ENCODE data around the gene CDH13.

Gene CDH13

DNA sequence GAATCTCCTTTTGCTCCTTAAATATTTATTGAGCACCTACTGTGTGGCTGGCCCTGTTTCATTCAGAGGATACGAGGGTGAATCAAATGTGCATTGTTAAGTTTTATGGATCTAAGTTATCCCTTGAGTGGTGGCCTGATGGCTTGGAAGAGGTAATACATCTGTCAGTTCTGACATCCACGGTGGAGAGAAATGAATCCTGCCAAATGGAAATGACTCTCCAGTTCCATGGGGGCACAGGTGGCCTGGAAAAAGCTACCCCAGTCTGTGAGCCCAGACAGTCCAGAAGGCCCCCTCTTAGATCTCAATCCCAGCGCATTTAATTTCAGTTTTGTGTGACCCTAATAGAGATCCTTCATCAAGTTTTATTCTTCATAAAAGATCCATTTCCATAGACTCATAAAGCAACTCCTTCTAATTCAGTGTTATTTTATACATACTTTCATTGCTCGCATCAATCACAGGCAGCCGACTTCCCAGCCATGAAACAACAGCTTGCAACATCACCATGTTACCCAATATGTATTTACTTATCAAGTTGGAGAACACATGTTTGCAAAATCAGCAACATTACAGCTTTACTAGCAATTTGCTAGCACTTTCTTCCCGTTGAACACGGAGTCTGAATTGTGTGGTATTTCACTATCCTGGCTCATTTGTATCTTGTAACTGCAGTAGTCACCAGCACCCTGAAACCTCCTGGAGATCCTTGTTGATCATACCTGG lies 846.2 kb downstream of the CDH13 start:
- no peak for DNase-seq

DNA sequence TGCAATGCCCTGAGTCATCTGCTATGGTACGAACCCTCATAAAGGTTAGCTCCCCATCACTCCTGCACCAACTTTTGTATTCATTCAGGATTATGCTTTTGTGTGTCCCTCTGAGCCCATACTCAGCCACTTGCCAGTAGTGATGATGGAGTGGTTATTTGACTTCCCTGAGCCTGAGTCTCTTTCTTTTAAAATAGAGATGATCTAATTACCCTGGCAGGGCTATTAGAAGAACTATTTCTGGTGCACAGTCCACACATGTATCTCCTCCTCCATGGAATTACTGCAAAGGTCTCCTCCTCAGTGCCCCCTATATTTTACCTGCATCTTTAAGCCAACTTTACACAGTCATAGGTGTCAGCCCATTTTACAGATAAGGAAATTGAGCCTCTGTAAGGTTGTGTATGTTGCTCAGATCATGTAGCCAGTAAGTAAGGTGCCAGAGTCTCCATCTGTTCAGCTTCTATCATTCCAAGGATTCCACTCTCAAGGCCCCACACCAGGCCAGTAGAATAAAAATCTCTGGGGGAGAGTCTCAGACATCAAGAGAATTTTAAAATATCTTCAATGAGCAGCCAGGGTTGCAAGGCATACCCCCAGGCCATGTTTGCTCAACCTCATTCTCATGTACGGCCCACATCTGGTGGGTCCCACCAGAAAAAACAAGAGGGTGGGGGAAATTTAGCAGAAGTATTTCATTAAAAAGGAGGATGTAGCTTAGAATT lies 847.3 kb downstream of the CDH13 start:
- no peak for DNase-seq

DNA sequence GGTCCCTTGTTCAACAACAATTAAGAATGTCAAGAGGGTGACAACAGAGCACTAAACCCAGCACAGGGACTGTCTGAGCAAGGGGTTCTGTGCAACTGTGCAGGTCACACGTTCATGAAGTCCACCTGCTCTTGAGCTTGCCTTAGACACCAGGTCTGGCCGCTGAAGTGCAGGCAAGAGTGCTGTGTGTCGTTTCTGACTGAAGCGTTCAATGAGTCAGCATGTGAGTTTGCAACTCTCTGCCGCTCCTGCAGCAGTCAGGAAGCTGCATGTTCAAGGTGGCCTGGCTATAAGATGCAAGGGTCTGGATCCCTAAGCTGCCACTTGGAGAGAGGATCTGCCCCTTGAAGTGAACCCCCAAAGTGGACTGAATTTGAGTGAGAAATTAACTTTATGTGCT lies 848.3 kb downstream of the CDH13 start:
- no peak for DNase-seq

DNA sequence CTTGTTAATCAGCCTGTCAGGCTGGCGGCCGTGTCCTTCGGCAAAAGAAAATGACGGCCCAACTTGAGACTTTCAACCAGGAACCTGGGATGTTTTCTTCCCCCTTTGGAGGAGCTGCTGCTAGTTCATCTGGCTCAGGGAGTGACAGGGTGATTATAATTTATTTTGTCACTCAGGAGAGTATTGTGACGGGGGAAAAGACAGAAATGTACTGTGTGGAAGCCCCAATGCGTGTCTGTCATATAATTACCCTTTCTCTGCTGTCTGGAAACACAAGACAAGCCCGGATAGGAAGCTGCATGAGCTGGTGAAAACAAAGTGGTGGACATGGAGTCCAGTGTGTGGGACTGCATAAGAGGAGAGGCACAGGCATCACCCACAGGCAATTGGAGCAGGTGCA lies 854.8 kb downstream of the CDH13 start:
- DNase-seq, result no peak

DNA sequence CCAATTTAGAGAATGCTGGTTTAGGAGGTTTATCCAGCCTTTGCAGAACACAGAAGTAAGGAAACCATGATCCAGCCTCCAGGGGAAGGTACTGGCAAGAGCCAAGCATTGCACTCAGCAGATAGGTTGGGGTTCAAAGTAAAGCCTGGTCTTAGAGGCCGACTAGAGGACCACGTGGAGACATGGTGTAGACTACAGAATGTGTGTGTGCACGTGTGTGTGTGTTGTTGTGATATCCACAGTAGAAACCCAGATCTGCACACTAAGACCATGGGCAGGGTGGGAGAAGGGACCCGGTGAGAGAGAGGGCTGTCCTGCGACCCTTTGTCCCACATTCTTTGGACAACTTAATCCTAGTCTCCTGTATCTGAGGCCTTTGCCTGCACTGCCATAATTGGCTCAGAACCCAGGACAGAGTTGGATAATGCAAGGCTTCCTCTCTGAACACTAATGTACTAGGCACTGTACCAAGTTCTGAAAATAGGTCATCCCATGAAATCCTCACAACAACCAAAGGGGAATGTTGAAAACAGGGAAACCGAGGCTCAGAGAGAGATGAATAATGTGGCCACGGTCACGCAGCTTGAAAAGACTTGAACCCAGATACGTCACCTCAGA lies 855.9 kb downstream of the CDH13 start:
- no peak for DNase-seq

DNA sequence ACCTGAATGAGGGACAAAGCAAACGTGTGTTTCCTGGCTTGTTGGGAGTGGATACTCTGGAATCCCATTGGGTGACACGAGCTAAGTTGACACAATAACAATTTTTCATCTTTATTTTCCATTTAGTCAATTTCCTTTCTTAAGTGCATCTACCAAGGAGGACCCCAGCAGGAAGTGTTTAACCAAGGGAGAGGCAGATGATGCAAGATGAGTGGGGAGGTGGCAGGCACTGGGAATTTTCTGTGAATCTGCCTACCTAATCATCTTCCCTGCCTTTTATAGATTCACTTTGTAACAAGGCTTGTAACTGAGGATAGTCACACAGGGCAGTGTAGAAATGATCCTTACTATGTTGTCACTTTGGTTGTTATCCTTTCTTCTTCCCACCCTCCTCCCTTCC lies 863.3 kb downstream of the CDH13 start:
- DNase-seq, result no peak

DNA sequence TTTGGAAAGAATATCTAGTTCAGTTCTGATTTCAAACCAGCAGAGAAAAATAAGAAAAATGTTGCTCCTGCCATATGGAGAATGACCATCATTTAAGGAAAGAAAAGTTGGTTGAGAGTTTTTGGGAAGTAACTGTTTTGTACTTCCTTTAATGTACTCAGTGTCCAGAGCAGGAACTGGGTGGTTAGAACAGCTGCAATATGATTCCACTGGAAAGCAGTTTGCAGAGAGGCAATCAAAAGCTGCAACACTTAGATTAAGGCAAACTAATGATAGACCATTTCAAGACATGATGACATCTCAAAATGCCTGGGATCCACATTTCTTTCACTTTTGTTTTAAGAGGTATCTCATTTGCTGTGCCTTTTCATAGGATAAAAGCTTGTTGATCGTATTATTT lies 867.7 kb downstream of the CDH13 start:
- DNase-seq, result no peak

DNA sequence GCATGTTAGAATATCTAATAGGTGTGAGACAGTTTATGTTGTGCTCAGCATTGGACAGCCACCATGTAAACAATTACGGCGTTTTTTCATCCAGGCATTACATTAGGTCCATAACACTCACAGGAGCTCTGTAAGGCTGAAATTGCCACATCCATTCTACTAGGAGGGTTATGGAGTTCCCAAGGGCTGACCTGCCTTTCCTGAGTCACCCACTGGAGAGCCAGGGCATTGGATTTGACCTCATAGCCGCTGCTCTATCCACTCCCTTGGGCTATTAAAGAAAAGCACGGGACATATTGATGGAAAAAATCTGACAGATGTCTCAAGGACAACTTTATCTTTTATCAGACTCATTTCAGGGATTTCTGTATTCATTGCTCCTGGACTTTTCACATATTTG lies 874.7 kb downstream of the CDH13 start:
- DNase-seq, result no peak

DNA sequence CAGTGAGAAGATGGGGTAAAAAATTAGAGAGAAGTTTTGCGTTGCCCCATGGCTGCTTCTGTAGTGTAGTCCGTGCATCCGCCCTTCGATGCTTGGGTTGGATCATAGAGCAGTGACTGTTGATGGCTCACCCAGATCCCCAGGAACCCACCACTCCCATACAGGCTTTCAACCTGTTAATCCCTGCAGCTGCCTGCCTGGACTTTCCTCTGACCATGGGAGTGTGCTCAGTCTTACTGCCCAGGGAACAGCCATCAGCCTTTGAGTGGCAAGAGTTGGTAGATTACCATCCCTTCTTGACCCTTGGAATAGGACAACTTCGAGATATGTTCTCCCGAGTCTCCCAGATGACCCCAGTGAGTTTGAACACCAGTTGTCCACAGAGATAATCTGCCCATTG lies 881.5 kb downstream of the CDH13 start:
- no peak for DNase-seq

DNA sequence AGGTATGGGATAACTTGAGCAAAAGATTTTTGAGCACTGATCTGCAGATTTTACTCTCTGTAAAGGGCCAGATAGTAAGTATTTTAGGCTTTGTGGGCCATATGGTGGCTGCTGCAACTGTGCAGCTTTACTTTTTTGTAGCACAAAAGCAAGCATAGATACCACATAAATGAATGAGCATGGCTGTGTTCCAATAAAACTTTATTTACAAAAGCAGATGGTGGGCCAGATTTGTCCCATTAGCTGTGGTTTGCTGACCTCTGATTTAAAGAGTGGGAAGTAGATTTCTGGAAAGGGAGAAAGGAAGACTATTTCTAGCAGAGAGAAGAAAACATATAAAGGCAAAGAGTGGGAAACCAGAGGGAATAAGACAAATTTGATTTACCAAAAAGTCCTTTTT lies 882.5 kb downstream of the CDH13 start:
- no peak for DNase-seq

DNA sequence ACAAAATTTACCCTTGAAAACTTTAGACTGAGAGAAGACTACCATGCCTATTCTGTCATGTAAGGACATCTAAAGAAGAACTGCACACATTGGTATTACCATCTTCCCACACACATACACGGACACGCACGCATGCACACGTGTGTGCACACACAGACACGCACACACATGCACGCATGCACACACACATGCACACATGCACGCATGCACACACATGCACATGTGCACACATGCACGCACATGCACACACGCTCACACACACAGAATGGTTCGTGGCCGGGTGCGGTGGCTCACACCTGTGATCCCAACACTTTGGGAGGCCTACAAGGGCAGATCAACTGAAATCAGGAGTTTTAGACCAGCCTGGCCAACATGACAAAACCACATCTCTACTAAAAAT lies 884.1 kb downstream of the CDH13 start:
- DNase-seq, result no peak

DNA sequence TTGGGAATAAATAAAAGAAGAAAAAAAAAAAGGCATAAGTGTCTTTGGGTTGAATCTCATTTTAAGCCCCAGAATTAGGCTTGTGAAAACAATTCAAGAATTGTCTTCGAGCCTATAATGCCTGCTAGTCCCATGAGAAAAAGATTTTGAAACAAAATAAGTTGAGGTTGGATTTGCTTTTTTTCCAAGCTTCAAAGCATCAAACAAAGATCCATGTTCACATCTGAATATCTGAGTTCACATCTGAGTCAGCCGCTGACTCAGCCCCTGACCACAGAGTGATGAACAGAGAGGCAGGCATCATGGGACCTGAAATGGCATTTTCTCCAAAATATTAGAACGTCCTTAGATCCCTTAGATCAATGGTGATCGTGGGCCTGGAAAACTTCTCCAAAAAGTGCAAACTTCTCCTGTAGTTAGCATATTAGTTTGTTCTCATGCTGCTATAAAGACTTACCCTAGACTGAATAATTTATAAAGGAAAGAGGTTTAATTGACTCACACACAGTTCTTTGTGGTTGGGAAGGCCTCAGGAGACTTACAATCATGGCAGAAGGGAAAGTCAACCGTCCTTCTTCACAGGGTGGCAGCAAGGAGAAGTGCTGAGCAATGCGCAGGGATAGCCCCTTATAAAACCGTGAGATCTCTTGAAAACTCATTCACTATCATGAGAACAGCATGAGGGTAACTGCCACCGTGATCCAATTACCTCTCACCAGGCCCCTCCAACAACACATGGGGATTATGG lies 886.4 kb downstream of the CDH13 start:
- DNase-seq, result no peak

DNA sequence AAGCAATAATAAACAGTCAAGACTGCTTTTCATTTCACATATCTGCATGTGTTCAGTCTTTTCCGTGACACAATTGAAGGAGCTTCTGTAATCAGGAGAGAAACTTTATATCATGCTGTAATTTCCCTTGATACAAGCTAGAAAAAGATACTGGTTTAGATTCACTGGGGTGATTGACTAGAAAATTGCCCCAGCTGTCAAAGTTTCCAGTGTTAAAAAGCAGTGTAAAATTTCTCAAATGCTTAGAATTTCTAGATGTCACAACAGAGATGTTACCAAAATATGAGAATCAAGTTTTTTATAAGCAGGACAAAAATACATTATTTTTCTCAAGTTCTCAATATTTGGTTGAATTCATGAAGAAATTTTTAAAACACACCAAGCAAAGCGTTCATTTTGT lies 888.6 kb downstream of the CDH13 start:
- DNase-seq, result no peak

DNA sequence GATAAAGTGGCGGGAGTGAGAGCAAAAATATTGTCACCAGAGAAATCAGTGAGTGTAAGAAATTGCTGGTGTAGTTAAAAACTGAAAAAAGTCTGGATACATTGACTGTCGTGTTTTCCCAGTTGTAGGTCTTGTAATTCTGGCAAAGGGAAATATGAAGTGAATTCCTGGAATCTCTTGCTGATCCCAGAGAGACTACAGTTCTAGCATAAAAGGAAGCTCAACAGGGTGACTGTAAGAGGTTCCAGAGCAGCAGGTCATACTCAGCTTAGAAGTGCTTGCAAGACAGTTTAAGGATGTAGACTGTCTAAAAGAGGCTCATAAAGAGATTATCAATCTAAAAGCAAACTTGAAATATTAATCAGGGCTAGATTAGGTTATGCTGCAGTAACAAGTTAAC lies 890.2 kb downstream of the CDH13 start:
- DNase-seq, result no peak

DNA sequence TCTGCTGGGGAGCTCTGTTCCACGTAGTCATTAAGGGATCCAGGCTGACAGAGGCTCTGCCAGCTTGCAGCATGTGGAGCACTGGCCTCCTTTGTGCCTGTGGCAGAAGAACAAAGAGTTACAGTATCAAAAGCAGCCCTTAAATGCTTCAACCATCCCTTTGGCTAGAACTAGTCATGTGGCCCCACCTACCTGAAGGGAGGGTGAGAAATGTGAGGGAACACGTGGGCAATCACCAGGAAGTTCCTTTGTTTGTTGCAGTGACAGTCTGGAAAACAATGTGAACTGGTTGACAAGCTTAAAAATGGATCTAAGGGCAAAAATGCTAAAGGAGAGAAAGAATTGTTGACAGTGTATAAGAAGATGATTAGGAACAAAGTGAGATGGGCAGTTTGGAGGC lies 890.6 kb downstream of the CDH13 start:
- no peak for DNase-seq

DNA sequence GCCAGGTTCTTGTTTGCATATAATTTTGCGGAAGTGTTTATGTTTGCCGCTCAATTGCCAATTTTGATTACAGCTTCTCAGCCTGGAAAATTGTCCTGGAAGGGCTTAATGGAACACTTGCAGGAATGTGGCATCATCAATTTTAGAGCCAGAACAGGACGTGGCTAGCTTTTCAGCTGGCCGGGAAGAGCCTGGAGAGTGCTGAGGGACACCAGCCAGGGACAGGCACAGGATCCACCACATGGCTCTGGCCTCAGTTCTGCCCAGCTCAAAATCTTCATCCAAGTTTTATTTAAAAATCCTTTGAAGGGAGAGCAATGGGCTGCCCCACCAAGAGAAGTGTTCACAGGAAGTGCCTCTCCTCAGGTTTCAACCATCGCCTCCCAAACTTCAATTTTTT lies 893.8 kb downstream of the CDH13 start:
- DNase-seq, result no peak

DNA sequence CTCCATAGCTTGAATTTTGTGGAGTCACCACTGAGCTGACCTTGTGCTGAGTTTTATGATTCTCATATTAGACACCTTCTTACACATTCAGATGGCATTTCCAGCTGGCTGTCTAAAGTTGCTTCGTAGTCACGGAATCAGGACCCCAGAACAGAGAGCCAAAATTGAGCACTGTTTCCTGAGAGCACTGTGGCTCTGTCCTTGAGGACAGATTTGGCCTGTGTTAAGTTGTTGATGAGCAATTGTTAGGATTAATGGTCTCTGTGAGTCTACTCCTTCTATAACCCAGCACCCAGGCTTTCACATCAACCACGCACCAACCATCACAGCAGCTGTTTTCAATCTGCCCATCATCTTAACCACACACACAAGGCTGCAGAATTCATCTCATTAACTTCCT lies 903.5 kb downstream of the CDH13 start:
- no peak for DNase-seq

DNA sequence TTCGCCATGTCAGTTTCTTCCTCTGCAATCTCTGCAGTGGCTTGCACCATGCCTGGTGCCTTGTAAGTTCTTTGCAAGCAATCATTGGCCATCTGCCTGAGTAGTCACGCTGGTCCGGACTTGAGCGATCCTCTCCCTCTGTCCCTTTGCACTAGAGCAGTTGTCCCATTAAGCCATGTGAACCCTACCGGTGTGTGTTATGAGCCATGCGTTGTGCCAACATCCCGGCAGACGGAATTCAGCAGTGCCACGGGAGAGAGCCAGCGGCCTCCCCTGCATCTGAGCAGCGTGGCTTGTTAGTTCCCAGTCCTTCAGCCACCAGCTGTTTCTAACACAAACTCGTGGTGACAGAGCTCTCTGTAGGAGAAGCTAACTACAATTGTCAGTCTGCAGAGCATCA lies 905.9 kb downstream of the CDH13 start:
- DNase-seq, result no peak

DNA sequence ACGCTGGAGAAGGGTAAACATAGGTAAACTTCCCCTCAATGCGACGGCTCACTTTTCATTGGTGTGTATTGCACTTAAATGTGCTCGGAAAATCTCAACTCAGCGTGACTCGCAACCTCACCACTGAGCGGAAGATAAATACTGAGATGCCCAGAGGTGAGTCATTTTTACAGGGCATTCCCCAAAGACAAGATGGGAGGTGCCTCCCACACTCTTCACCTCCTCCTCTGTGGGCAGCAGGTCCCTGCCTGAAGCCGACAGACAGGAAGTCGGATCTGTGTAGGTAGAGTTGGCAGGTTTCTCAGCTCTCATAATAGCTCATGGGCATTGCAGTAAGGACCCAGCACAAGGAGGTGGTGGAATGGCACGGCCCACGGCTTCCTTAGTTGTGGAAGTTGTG lies 906.4 kb downstream of the CDH13 start:
- no peak for DNase-seq

DNA sequence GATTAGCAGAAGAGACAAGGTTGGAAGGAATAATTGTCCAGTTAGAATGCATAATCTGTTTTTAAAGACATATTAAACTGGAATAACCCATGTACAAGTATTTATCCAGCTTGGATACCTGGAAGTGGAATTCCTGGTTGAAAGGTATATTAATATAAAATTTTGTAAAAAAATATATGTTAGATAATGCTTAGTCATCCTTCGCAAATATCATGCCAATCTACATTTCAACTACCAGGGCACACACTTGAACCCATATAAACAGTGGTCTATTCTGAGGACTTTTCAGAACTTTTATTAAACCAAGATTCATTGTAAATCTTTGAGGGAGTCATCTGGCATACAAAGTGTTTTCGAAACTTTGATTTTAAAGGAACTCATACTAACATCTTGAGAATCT lies 911.9 kb downstream of the CDH13 start:
- DNase-seq, result no peak

DNA sequence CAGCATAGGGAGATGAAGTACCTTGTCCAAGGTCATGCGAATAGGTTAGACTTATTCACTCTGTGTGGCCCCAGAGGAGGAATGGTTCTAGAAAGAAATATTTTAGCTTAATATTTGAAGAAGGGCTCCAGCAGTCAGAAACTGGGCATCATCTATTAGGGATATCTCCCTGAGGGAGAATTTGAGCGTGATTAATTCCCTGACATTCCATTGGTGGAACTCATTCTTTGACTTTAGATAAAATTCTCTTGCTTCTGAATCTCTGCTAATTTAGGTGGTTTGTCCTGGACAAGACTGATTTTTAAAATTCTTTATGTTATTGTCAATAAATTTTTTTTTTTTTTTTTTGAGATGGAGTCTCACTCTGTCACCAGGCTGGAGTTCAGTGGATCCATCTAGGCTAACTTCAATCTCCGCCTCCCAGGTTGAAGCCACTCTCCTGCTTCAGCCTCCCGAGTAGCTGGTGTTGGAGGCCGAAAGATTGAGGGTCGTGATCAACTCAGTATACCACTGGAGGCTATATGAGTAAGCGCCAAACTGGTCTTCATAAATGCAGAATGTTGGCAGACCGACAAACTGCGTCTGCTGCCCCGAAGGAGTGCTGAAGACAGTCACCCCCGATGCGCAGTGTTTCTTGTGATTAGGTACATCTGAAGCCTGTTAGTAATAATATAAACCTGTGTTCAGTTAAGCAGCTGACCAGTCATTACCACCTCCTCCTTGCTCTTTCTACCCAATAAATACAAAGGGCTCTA lies 913.1 kb downstream of the CDH13 start:
- no peak for DNase-seq

DNA sequence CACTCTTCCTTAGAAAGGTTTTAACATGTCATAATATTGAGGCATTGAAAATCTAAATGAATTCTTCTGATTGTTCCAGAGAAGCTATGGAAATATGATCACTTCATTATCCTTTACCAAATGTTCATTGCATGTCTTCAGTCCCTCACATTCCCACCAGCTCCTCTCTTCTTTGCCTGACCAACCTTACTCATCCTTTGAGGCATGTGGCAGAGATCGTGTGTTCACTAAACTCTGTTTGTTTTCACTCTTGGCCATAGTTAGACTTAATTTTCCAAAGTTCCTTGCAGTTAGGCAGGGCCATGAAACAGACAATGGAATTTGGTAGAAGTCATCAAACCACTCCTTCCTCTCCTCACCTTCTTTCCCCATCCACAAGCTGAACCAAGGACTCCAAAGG lies 914.5 kb downstream of the CDH13 start:
- DNase-seq, result no peak

DNA sequence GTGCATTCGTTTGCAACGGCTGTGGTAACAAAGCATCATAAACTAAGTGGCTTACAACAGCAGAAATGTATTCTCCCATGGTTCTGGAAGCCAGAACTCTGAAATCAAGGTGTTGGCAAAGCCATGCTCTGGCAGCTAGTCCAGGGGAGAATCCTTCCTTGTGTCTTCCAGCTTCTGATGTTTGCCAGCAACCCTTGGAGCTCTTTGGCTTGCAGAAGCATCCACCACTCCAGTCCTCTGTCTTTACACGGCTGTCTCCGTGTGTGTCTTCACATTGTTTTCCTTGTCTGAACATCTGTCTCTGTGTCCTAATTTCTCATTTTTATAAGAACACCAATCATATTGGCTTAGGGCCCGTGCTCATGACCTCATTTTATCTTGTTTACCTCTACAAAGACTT lies 915.7 kb downstream of the CDH13 start:
- no peak for DNase-seq
